Measurements from ENCODE around the gene SNX22.

The SNX22 gene

DNA sequence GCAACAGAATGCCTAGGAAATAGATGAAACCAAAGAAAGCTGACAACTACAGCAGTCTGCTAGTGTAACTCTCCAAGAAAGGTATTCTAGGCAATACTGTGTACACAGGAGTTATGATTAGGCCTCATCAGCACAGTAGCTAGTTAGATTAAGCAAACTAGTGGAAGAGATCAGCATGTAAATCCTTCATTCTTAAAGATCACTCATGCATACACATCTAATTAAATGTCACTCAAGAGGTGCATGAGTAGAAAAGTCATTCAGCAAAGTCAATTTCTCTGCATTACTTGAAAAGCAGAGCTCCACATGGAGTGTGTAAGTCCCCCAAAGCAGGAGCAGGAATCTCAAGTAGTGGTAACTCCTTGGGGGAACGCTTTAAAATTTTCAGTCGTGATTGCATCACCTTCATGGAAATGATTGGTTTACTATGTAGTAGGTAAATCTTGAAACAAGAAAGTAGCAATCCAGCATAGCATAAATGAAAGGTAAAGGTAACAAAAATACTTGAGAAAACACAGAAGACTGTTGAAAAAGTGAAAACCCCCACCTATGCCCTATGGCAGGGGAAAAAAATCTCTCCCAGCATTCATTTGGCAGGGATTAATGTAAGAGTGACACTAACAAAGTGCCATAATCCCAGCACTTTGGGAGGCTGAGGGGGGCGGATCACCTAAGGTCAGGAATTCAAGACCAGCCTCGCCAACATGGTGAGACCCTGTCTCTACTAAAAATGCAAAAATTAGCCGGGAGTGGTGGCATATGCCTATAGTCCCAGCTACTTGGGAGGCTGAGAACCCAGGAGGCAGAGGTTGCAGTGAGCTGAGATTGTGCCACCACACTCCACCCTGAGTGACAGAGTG, 40.7 kb downstream of the SNX22 start (continued):
- no peak for TF ChIP-seq ZNF354C (tag by site-specific recombination; IDR thresholded peaks at IDR 0.05; ENCODE audit: borderline replicate concordance, low read depth)
- no peak for TF ChIP-seq SALL2 (tag by site-specific recombination; IDR thresholded peaks at IDR 0.05; ENCODE audit: borderline replicate concordance)
- no peak for TF ChIP-seq KLF1 (tag by site-specific recombination; IDR thresholded peaks at IDR 0.05)

- CTCF ChIA-PET: interaction anchor here (0.6 kb wide), 2 partner anchors 10 to 77 kb away, joined by 3 to 4 read pairs; no protein-coding TSS in a partner anchor
- Histone ChIP-seq H3K4me3 (ENCODE audit: low read depth, low read length) (no peak overlapping the region), H3K27ac (ENCODE audit: extremely low read depth, low read depth, low read length) (no peak overlapping the region), H3K9me3 (ENCODE audit: control insufficient read depth, insufficient read depth, low read depth, low read length) (no peaks in the 10 kb centered on the region), H3K36me3 (ENCODE audit: control insufficient read depth in 2 of 2, insufficient read depth in 1 of 2, low read length in 2 of 2) (peaks cover 0 to 4% of the 10 kb centered on the region in 2 experiments; a peak in 2 of 3 replicates), H3K4me1 (ENCODE audit: control insufficient read depth, insufficient read depth, low read length) (no peaks in the 10 kb centered on the region)
- POLR2A ChIA-PET: no interaction called here
- TF ChIP-seq ZNF10 (tag by site-specific recombination; IDR thresholded peaks at IDR 0.05) (no peak), ZNF670 (tag by site-specific recombination; IDR thresholded peaks at IDR 0.05; ENCODE audit: low read depth) (no peak), ZNF530 (tag by site-specific recombination; IDR thresholded peaks at IDR 0.05; ENCODE audit: low read depth) (no peak), ZNF791 (tag by site-specific recombination; IDR thresholded peaks at IDR 0.05) (no peak), ZFP37 (tag by site-specific recombination; IDR thresholded peaks at IDR 0.05) (no peak), ZNF311 (tag by site-specific recombination; IDR thresholded peaks at IDR 0.05; ENCODE audit: borderline replicate concordance) (no peak), INSM2 (tag by site-specific recombination; IDR thresholded peaks at IDR 0.05) (no peak), ZNF521 (tag by site-specific recombination; IDR thresholded peaks at IDR 0.05) (no peak), ZNF558 (tag by site-specific recombination; IDR thresholded peaks at IDR 0.05) (no peak), ZNF24 (tag by site-specific recombination; IDR thresholded peaks at IDR 0.05) (no peak), HOXC10 (CRISPR knock-in tag; IDR thresholded peaks at IDR 0.05) (no peak), CTCF (tag by site-specific recombination; IDR thresholded peaks at IDR 0.05) (no peak), ZNF701 (tag by site-specific recombination; IDR thresholded peaks at IDR 0.05) (no peak), TRIM28 (IDR thresholded peaks at IDR 0.05; ENCODE audit: borderline replicate concordance, low read length) (no peak), ZNF184 (tag by site-specific recombination; IDR thresholded peaks at IDR 0.05) (no peak)
- TF ChIP-seq, protein P1, sequence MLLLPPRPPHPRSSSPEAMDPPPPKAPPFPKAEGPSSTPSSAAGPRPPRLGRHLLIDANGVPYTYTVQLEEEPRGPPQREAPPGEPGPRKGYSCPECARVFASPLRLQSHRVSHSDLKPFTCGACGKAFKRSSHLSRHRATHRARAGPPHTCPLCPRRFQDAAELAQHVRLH (tag by site-specific recombination; IDR thresholded peaks at IDR 0.05): no peak
Measured at GRCh38 chr15:64193971-64194370, 42.4 kb downstream of the SNX22 start.

DNA sequence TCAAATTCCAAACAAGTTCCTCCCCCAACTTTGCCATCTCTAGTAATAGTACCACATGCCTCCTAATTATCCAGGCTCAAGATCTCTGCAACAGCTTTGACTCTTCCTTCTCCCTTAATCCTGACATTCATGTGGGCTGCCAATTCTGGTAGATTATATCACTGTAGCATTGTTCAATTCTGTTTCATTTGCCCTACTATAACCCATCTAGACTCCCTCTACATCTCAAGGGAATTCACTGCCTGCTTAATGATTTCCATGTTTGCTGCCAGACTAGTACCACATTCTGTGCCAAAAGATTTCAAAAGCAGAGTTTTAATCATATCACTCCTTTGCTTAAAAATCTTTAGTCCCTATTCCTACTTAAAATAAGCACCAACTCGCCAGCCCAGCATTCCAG, 45.9 kb downstream of the SNX22 start:
- no peak overlapping the region for H3K4me3 ChIP-seq (ENCODE audit: low read depth, low read length)
- H3K9me3 ChIP-seq (ENCODE audit: control insufficient read depth, insufficient read depth, low read depth, low read length): no peaks in the 10 kb centered on the region
- ChIA-PET POLR2A (no interaction called here), CTCF (no interaction called here)
- TF ChIP-seq GFI1B (tag by site-specific recombination; IDR thresholded peaks at IDR 0.05) (no peak), ZNF155 (tag by site-specific recombination; IDR thresholded peaks at IDR 0.05) (no peak), FEZF1 (tag by site-specific recombination; IDR thresholded peaks at IDR 0.05) (no peak), ZNF426 (tag by site-specific recombination; IDR thresholded peaks at IDR 0.05) (no peak), ZSCAN16 (tag by site-specific recombination; IDR thresholded peaks at IDR 0.05) (no peak), ZNF621 (tag by site-specific recombination; IDR thresholded peaks at IDR 0.05) (no peak)
- TF ChIP-seq, protein P2, sequence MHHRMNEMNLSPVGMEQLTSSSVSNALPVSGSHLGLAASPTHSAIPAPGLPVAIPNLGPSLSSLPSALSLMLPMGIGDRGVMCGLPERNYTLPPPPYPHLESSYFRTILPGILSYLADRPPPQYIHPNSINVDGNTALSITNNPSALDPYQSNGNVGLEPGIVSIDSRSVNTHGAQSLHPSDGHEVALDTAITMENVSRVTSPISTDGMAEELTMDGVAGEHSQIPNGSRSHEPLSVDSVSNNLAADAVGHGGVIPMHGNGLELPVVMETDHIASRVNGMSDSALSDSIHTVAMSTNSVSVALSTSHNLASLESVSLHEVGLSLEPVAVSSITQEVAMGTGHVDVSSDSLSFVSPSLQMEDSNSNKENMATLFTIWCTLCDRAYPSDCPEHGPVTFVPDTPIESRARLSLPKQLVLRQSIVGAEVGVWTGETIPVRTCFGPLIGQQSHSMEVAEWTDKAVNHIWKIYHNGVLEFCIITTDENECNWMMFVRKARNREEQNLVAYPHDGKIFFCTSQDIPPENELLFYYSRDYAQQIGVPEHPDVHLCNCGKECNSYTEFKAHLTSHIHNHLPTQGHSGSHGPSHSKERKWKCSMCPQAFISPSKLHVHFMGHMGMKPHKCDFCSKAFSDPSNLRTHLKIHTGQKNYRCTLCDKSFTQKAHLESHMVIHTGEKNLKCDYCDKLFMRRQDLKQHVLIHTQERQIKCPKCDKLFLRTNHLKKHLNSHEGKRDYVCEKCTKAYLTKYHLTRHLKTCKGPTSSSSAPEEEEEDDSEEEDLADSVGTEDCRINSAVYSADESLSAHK (tag by site-specific recombination; IDR thresholded peaks at IDR 0.05): no peak
- H3K36me3 ChIP-seq (ENCODE audit: control insufficient read depth in 2 of 2, insufficient read depth in 1 of 2, low read length in 2 of 2): peaks cover 0 to 11% of the 10 kb centered on the region in 2 experiments; a peak in 2 of 3 replicates
- H3K27ac ChIP-seq (ENCODE audit: extremely low read depth, low read depth, low read length): no peak overlapping the region
- no peaks in the 10 kb centered on the region for H3K4me1 ChIP-seq (ENCODE audit: control insufficient read depth, insufficient read depth, low read length)
